ENCODE results near the gene ADGRB3.

DNA sequence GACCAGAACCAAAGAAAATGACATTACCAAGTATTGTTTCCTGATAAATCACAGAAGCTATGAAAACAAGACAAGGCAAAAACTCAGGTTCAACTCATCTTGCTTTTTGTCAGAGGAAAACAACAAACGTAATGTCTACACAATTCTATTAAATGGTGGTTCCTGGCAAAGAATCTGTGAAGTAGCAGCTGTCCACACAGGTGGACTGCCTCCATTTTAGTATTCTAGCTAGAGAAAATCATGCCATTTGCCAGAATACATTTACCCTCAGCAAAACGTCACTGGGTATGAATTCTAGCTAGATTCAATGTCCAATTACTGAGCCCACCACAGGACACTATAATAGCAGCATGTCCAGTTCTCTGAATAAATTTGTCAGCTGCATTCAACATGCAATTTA, 125.4 kb downstream of the ADGRB3 start:
- TF ChIP-seq, protein P1, sequence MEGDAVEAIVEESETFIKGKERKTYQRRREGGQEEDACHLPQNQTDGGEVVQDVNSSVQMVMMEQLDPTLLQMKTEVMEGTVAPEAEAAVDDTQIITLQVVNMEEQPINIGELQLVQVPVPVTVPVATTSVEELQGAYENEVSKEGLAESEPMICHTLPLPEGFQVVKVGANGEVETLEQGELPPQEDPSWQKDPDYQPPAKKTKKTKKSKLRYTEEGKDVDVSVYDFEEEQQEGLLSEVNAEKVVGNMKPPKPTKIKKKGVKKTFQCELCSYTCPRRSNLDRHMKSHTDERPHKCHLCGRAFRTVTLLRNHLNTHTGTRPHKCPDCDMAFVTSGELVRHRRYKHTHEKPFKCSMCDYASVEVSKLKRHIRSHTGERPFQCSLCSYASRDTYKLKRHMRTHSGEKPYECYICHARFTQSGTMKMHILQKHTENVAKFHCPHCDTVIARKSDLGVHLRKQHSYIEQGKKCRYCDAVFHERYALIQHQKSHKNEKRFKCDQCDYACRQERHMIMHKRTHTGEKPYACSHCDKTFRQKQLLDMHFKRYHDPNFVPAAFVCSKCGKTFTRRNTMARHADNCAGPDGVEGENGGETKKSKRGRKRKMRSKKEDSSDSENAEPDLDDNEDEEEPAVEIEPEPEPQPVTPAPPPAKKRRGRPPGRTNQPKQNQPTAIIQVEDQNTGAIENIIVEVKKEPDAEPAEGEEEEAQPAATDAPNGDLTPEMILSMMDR (IDR thresholded peaks at IDR 0.05; ENCODE audit: low read length): no peak
- TF ChIP-seq EZH2 (optimal IDR thresholded peaks at IDR 0.05; ENCODE audit: low read depth, low read length): no peak
